HG02840 (cell line): Measurements from ENCODE around the gene DST.
"Not testable (repeated sequence)": the region's sequence is repeated elsewhere in the genome, so short reads cannot be mapped to it uniquely, and the experiment has no call there.

Experiments used
- ATAC-seq: cut with Tn5 transposase; IDR thresholded peaks from one replicate; pipeline ENCODE4 v1.9.1; 2021; ENCODE audit warnings: mild to moderate bottlenecking, moderate library complexity, moderate number of reproducible peaks; ENCODE audit not compliant: unreplicated experiment, low FRiP score

DST gene

DNA sequence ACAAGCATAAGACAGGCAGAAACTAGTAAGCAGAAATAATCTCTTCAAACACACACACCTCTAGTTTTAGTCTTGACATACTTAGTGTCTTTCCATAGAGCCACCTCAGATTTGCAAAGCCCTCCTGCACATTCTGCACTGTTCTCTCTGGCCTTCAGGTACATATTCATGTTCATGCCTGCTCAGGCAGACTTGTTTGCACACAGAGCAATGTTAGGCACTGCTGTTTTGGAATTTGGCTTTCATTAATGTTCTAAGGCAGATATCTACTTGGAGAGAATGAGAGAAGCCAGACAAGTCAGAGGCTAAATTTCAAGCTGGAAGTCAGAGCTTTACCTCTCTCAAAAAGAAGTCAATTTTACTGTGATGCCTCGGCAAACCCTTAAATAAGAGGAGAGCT is 21.3 kb upstream of the DST start:
- ATAC-seq = no peak

DNA sequence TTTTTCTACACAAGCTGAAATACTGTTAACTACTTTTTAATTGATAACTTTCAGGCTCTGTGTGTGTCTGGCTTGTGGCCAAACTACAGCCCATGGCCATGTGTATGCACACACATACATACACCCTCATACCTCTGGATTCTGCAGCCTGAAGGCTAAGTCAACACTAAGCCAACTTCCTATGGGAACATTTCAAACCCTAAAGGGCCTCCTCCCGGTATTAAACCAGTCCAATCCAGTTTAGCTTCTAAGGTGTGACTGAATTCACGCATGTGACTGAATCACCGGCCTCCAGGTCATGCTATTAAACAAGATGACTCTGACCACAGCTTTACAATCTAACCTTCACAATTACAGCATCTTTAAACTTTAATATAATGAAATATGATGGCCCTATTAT is 20.7 kb upstream of the DST start:
- ATAC-seq = no peak

DNA sequence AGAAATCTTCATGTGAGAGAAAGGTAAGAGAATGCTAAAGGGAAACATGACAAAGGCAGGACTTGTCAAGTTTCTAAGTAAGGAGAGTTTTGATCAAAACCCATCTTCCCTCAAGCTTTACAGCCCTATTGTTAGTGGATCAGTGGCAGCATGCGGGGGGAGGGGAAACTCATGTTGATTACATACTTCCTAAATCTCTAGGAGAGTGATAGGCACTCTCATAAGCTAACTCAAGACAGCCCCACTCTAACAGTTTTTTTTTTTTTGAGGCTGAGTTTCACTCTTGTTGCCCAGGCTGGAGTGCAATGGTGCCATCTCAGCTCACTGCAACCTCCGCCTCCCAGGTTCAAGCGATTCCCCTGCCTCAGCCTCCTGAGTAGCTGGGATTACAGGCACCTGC is 18.6 kb upstream of the DST start:
- not testable (repeated sequence) for ATAC-seq

DNA sequence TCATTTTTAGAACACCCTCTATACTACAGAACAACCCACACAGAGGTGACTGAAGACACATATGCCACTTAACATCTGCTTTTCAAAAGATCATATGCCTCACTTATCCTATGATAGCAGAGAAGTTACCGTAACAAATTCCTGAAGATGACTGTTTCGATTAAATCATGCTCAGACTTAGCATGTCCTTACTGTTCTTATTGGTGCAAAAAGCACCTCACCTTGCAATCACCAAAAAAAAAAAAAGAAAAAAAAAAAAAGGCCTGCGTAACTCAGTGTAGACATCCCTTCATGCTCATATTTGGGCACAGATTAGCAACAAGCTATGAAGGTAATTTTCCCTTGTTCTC is 17.7 kb upstream of the DST start:
- ATAC-seq = peak; percentile 25

DNA sequence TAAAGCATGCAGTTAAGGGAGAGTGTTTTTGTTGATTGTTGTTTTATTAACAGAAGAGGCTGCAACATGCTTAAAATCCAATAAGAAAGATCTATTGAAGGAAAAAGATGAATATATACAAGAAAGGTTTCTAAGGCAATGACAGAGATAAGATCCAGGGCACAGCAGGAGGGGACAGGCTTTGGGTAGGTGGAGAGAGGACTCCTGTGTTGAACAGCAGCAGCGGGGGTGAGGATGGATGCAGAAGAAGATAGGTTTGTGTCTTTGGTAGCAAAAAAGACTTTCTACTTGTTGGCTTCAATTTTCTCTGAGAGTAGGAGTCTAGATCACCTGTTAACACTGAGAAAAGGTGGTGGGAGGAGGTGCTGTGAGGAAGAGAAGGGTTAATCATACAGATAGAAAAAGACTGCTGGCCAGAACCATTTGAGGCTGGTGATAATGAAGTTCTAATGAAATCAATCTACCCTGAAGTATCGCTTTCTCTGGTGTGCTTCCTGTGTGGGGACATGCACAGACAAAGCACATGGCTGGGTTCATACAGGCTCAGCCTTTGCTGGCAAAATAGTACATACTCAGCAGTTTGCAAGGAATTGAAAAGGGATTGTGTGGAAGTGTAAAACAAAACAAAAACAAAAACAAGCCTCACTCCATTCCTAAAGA is 17.2 kb upstream of the DST start:
- peak; percentile 69 for ATAC-seq

DNA sequence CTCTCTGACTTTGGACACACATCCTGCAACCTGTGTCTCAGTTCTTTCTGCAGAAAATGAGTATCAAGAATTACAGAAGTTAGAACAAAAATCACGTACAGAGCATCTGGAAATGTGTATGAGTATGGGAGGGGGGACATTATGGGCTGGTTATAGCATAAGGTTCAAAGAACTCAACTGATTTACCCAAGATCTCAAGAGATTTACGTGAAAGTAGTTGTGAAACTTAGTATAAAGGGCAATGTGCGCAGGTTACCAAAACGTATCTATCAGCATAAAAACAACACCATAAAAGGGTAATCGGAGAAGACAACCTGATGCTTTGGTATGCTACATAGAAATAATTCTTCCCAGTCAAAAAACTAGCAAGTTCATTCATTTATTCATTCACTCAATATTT is 15.6 kb upstream of the DST start:
- ATAC-seq = no peak

DNA sequence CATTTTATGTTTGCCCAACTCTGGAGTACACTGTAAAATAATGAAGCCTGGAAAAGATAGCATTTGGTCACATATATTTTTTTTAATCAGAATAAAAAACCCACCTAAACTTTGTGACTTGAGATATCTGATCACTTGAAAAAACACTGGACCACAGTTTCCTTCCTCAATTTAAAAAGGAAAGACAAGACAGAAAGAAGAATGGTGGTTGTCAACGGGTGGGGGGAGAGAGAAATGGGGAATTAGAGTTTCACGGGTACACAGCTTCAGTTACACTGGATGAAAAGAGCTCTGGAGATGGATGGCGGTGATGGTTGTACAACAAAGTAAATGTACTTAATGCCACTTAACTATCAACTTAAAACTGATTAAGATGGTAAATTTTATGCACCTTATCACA is 14.7 kb upstream of the DST start:
- ATAC-seq = no peak

DNA sequence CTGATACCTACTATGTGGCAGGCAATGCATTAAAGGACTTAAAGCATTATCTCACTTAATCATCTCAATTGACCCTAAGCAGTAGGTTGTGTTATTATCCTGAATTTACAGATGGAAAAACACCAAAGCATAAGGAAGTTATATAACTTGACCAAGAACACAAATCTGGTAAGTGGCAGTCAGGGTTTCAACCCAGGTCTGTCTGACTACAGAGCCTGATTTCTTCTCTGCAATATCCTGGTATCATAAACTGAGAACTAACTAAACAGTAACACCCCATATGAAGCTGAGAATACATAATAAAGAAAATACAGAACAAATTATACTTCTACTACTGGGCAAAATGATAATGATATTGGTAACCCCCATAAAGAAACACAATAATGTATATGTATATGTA is 13.8 kb upstream of the DST start:
- ATAC-seq = no peak

DNA sequence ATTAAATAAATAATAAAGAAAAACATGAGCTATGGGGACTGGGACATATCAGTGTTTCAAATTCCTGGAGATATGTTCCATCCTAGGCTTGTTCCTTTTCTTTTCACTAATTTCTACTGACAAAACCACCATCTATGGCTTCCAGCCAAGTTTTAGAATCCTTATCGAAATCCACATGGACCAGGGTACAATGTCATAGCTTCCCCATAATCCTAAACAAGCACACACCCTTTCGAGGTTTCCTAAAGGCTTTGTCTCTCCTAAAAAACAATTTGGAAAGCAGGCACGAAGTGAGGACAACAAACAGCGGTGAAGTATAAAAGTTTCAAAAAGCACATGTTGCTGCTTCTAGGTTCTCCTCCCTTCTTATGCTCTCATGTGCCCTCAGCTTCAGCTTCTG is 13.3 kb upstream of the DST start:
- no peak for ATAC-seq

DNA sequence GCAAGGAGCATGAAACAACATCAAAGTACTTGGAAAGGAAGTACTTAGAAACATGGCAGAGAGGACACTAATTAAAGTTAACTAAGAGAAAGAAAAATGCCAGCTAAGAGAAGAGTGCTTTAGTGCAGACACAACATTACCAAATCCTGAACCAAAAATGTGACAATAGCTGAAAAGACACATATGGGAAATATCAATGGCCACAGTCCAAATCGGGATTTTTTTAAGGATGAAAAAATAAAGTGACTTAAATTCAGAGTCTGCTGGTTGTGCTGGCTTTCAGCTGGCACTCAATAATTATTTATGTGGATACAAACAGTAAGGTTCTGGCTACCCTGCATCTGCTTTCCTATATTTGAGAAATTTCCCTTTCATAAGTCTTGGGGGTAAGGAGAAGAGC is 12.6 kb upstream of the DST start:
- ATAC-seq = no peak

DNA sequence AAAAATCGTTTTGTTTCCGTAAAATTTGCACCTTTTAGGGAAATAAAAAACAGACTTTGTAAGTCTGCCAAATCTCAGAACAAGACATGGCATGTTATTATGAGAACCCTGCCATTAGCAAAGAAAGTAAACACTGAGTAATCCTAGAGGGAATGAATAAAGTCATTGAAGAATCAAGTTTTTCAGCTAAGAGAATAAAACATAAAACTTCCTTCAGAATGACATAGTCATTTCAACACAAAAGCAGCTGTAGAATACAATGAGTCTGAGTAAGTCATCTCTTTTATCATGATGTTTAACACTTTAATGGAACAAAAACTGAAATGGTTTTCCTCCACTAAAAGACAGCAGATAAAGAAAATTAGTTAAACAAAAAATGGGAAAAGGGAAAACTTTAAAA is 10.3 kb upstream of the DST start:
- ATAC-seq = no peak

DNA sequence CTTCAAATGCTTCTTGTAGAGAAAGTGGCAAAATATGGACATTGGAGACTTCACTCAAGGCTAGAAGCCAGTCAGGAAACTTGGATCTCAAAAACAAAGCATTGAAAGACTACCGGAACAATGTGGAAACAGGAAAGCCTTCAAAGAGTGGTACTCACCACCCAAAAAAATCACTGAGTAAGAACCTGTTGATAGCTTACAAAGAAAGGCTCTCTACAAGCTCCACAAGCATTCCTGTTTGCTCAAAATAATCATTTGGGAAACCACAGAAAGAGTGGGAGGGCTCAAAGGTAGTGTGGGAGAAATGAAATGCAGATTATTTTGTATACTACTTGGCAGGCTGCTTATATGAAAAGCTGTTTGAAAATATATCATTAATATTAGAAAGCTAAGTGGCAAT is 9.5 kb upstream of the DST start:
- no peak for ATAC-seq

DNA sequence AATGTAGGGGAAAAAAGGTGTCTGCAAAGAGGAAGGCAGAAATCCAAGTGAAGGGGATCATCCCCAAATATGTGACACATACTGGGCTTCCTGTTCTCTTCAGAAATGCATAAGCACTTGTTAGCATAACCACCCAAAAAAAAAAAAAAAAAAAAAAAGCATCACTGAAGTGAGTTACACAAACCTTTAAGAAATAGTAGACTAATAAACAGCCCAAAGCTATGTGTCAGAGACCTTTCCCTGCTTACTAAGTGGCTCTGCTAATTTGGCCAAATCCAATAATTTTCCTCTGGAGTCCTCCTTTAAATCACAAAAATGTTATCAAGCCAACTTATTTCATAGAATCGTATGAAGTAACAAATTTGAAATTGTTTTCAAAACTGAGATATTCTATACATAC is 7.5 kb upstream of the DST start:
- no peak for ATAC-seq

DNA sequence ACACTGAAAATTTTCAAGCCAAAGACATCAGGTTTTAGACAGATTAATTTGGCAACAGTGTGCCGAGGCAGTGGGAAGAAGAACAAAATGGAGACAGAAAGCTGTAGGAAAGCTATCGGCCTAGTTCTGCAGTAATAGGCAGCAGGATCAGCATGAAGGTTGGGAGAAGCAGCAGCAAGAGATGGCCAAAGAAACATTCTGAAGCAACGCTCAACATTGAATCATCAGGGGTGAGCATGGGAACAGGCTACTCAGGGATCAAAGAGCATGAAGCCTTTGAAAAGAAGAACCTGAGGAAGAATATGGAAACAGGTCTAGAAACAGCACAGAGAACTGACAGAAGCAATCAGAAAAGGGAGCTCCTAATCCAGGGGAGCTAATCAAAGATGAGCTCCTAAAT is 7.1 kb upstream of the DST start:
- ATAC-seq = no peak

DNA sequence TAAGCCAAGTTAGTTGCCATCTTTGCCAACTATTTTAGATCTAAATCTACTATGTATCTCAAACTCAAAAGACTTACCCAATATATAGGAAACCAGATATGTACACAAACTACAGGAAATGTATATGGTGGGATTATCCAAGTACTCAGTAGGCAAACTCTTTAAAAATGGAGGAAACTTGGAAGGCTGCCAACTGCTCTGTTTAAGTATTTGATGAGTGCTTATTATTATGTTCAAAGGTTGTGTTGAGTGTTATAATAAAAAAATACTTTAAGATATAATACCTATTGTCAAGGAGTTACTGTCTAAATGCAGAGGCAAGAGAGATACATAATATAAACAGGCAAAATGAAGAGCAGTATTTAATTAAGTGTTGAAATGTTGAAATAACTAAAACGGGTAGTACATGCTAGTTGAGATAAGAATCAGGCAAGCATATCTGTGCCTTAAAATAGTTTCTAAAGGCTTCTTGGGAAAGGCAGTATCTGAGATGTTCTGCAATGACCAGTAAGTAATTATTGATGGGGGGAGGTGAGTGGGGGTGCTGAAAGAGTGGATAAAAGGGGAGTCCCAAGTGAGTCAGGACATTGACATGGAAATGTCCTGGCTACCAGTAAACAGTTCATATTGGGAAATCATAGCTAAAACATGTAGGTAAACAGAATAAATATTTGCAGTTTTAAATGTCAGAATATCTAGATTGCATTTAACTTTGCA is 6.5 kb upstream of the DST start:
- ATAC-seq = no peak

DNA sequence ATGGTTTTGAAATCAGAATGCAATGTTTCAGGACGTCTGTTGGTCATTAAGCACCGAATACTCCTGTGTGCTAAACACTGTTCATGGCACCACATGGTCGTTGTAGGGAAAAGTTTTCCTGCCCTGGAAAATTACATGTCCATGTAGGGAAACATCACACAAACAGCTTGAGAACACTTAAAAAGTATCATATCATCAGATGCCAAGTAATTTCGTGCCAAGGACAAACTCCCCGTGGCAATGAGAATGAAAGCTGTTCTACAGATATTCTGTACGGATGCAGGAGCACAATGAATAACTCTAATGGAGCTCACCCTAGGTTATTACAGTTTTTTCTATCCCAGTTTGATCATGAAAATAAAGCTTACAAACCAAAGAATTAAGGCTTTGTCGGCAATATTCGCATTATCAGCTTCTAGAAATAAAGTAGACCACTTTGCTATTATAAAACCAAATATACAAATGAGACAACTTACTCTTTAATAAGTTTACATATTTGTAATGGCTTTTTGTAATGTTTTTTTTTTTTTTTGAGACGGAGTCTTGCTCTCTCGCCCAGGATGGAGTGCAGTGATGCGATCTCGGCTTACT is 4.6 kb upstream of the DST start:
- ATAC-seq = no peak

DNA sequence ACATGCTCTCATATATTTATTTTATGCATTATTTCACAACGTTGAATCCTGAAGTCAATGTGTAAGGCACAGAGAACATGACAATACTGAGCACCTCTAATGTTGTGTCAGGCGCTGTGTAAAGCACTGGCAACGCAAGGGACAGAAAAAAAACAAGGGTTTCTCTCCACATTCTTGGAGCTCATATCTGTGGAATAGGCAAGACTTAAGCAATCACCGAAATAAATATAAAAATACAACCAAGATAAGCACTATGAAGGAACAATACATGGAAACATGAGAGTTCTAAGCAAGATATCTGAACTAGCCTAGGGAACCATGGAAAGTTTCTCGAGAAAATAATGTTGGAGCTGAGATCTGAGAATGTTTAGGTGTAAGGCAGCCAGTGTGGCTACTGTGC is 1.7 kb upstream of the DST start:
- ATAC-seq = no peak

DNA sequence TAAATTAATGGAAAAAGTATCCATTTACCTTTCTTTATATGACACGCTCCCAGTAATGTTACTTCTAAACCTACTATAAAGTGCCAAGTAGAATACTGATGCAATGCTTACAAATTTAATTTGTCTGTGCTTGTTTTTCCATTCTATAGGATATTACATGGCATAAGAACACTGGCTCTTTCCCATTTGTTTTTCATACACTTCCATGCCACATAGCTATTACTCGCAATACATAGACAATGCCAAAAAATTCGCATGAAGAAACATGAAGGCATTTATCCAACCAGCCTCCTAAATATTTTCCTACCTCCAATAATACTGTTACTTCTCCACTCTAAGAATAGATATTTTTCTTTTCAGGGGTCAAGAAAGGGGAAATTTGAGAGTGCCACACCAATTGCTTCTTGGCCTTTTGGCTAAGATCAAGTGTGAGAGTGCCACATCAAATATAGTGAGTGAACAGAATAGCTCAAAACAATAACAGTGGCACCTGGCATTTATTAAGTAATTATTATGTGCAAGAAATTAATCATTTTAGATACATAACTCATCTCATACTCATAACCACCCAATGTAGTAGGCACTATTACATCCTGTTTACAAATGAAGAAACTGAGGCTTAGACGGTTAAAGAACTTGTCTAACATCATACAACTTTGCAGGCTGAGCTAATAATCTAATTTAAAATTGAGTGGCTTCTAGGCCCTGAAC is 845 bp upstream of the DST start:
- ATAC-seq = no peak

DNA sequence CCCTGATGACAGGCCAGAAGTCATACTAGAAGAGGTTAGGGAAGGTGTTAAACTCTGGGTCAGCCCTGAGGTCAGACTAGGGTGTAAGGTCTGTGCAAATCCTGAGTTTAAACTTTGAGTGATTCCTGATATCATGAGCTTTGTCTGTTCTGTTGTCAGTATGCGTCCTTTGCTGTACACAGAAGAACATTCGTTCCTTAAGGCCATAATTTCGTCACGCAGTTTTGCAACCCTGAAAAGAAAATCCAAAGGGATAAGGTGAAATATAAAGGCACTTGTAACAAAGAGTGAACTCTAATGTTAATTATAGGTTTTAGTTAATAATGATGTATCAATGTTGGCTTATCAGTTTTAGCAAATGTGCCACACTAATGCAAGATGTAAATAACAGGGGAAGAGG is 2.3 kb downstream of the DST start:
- ATAC-seq = no peak

DNA sequence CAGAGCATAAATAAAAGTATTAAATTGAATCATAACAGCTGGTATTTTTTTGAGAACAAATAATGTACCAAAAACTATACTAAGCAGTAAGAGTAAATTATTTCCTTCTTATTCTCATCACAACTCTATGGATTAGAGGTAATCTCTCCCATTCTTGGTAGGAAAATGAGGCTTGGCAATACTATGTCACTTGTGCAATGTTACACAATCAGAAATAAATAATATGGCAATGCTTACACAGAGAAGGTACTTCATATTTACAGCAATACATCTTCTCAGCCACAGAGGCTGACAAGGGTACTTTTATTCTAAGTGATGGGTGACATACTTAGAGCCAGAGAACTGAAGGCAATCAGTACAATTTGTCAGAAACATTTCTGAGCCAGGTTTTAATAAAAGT is 3.9 kb downstream of the DST start:
- no peak for ATAC-seq

DNA sequence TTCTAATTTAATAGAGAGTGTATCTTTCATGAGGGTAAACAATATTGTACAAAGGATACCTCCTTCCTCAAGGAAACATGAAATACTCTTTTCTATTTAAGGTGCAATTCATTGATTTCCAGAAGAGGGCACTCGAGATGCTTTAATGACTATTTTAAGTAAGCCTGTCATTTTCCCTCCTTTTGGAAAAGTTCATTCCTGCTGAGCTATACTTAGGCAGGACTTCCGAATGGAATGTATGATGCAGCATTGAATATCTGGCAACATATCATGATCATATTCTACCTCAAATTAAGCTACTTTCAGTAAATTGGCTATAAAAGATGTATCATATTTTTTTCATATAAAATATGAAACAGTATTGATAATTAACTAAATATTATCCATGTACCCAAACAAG is 5.0 kb downstream of the DST start:
- ATAC-seq = no peak

DNA sequence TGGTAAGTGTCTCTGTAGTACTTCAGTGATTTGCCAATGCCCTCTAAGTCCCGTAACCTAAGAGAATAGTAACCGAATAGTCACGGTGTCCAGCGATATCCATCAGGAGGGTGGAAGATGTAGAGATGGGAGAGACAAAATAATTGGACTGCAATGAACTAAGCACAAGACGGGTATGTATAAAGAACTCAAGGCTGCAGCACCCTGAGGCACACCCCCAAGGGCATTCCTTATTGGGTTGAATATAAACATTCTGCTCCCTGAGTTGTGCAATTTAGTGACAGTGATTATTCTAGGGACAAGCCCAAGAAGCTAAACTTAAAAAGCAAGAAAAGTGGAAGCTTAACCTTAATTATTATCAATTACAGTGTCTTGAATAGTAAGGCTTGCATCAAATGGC is 14.6 kb downstream of the DST start:
- ATAC-seq = no peak
